ENCODE data around the gene TTLL4.
A peak's percentile ranks its signal among the peaks of the same experiment; 100 is the strongest.

TTLL4 gene

DNA sequence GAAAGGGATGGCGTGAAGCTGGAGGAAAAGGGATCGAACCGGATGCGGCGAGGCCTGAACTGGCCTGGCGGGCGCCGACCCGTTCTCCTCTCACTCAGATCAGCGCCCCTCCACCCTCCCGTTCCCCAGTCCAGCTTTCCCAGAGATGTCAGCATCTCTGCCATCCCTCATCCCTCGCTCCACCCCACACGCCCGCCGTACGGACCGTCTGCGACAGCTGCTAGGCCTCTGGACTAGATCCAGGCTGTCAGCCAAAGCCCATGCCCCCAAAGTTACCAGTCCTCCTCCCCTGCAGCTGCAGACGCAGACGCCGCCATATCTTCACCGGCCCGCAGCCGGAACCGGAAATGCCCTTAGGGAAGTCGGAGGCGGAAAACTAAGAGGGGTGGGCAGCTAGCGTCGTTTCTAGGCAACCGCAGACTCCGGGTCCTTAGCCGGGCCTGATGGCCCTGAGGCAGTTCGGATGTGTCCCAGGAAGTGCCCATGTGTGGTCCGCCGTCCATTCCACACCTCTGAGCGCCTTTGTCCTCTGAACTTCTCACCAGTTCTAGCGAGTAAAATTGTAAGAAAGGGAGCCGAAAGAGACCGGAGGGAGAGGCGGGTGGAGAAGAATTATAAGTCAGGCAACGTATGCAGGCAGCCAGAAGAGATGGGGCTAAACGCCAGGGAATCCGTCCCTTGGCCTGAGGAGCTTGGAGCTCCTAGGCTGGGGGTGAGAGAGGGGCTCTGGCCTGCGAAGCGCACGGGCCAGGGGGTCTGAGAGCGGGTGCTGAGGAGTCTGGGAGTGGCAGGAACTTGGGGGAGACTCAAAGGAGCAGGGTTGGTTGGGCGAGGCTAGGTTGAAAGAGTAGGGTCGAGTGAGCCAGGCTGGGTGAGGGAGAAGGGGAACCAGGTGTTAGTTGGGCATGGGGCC is 38.7 kb upstream of the TTLL4 start, which contains the start of the genes RNF25 and STK36:
Gene RNF25 (minus strand): TSS at position 349 of the 913 bp plus-strand sequence. CDS start 32 bp downstream, at position 317.
Gene STK36 (plus strand): TSS at position 433 of the 913 bp plus-strand sequence. CDS start 744 bp downstream, outside the sequence.
- TF ChIP-seq POLR2AphosphoS5 (IDR thresholded peaks at IDR 0.05; ENCODE audit: low read depth) (peak; percentile 70; the same call in 1 of the 2 replicates), SPI1 (IDR thresholded peaks at IDR 0.05; ENCODE audit: borderline replicate concordance, low read depth) (peak; percentile 47; the same call in 1 of the 2 replicates), GABPA (IDR thresholded peaks at IDR 0.05; ENCODE audit: low read depth) (peak; percentile 97)
- TF ChIP-seq, protein P1, sequence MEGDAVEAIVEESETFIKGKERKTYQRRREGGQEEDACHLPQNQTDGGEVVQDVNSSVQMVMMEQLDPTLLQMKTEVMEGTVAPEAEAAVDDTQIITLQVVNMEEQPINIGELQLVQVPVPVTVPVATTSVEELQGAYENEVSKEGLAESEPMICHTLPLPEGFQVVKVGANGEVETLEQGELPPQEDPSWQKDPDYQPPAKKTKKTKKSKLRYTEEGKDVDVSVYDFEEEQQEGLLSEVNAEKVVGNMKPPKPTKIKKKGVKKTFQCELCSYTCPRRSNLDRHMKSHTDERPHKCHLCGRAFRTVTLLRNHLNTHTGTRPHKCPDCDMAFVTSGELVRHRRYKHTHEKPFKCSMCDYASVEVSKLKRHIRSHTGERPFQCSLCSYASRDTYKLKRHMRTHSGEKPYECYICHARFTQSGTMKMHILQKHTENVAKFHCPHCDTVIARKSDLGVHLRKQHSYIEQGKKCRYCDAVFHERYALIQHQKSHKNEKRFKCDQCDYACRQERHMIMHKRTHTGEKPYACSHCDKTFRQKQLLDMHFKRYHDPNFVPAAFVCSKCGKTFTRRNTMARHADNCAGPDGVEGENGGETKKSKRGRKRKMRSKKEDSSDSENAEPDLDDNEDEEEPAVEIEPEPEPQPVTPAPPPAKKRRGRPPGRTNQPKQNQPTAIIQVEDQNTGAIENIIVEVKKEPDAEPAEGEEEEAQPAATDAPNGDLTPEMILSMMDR (IDR thresholded peaks at IDR 0.05; ENCODE audit: insufficient read depth, low read length): no peak
- TF ChIP-seq, protein P2, sequence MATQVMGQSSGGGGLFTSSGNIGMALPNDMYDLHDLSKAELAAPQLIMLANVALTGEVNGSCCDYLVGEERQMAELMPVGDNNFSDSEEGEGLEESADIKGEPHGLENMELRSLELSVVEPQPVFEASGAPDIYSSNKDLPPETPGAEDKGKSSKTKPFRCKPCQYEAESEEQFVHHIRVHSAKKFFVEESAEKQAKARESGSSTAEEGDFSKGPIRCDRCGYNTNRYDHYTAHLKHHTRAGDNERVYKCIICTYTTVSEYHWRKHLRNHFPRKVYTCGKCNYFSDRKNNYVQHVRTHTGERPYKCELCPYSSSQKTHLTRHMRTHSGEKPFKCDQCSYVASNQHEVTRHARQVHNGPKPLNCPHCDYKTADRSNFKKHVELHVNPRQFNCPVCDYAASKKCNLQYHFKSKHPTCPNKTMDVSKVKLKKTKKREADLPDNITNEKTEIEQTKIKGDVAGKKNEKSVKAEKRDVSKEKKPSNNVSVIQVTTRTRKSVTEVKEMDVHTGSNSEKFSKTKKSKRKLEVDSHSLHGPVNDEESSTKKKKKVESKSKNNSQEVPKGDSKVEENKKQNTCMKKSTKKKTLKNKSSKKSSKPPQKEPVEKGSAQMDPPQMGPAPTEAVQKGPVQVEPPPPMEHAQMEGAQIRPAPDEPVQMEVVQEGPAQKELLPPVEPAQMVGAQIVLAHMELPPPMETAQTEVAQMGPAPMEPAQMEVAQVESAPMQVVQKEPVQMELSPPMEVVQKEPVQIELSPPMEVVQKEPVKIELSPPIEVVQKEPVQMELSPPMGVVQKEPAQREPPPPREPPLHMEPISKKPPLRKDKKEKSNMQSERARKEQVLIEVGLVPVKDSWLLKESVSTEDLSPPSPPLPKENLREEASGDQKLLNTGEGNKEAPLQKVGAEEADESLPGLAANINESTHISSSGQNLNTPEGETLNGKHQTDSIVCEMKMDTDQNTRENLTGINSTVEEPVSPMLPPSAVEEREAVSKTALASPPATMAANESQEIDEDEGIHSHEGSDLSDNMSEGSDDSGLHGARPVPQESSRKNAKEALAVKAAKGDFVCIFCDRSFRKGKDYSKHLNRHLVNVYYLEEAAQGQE (IDR thresholded peaks at IDR 0.05; ENCODE audit: insufficient replicate concordance, low read depth): no peak
- H3K27me3 ChIP-seq (ENCODE audit: insufficient read depth, poor library complexity, severe bottlenecking): no peaks in the 10 kb centered on the region
- peak; percentile 63 to 82 for DNase-seq (ENCODE audit: low read depth in 1 of 2, low spot score in 1 of 2)
- H3K27ac ChIP-seq (replicated peaks): peak within 1 kb of the TSS; percentile 71
- H3K4me3 ChIP-seq (replicated peaks; ENCODE audit: insufficient read depth, low read length): peak within 1 kb of the TSS; percentile 100

DNA sequence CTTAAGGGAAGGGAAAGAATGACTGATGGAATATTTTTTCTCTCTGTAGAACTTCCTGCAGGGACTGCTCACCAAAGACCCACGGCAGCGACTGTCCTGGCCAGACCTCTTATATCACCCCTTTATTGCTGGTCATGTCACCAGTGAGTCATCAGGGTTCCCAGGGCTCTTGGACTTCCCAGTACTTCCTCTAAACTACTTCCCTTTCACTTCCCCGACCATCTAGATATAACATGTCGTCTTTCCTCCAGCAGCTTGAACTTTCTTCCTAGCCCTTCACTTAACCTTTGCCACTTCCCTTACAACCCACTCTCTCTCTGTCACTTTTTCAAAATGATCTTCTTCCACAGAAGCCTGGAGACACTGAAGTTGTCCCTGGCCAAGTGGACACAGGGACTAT is 31.5 kb upstream of the TTLL4 start:
- no peaks in the 10 kb centered on the region for H3K27me3 ChIP-seq (ENCODE audit: insufficient read depth, poor library complexity, severe bottlenecking)
- TF ChIP-seq, protein P1 (IDR thresholded peaks at IDR 0.05; ENCODE audit: insufficient read depth, low read length): no peak
- no peak for TF ChIP-seq POLR2AphosphoS5 (IDR thresholded peaks at IDR 0.05; ENCODE audit: low read depth)
- TF ChIP-seq GABPA (IDR thresholded peaks at IDR 0.05; ENCODE audit: low read depth): no peak
- TF ChIP-seq, protein P2 (IDR thresholded peaks at IDR 0.05; ENCODE audit: insufficient replicate concordance, low read depth): no peak
- TF ChIP-seq SPI1 (IDR thresholded peaks at IDR 0.05; ENCODE audit: borderline replicate concordance, low read depth): no peak
- peak; percentile 61 to 63 for DNase-seq (ENCODE audit: low read depth in 1 of 2, low spot score in 1 of 2)
- H3K27ac ChIP-seq (replicated peaks): no peak overlapping the region
- H3K4me3 ChIP-seq (replicated peaks; ENCODE audit: insufficient read depth, low read length): no peak overlapping the region

DNA sequence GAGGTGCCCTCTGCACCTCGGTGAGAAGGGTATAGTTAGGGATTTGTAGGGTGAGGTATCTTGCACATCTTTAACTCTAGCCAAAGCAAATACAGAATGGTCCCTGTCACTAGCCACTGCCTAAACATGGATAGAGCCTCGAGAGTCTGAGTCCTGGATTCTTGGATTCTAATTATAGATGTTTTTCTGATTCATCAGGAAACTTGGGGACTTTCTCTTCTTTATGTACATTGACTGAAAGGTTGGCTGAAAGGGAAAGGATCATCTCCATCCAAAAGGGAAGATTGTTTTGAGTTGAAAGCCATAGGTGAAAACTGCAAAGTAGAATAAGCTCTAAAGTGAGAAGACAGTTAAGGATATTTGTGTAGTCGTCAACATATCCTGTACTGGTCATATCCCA is 30.6 kb upstream of the TTLL4 start:
- no peak overlapping the region for H3K27ac ChIP-seq (replicated peaks)
- TF ChIP-seq POLR2AphosphoS5 (IDR thresholded peaks at IDR 0.05; ENCODE audit: low read depth): no peak
- TF ChIP-seq SPI1 (IDR thresholded peaks at IDR 0.05; ENCODE audit: borderline replicate concordance, low read depth): no peak
- TF ChIP-seq, protein P1 (IDR thresholded peaks at IDR 0.05; ENCODE audit: insufficient read depth, low read length): no peak
- no peak for TF ChIP-seq GABPA (IDR thresholded peaks at IDR 0.05; ENCODE audit: low read depth)
- TF ChIP-seq, protein P2 (IDR thresholded peaks at IDR 0.05; ENCODE audit: insufficient replicate concordance, low read depth): no peak
- no peak for DNase-seq (ENCODE audit: low read depth in 1 of 2, low spot score in 1 of 2)

More for the DNA sequence above, 30.6 kb upstream of the TTLL4 start:
- Histone ChIP-seq H3K27me3 (ENCODE audit: insufficient read depth, poor library complexity, severe bottlenecking) (no peaks in the 10 kb centered on the region), H3K4me3 (replicated peaks; ENCODE audit: insufficient read depth, low read length) (no peak overlapping the region)
